ENCODE data around the gene TWF2. TPM values are rescaled to one million over a fixed set of nuclear protein-coding genes. Genes with fewer than 3 reads are reported as not detected.

TWF2 gene
- total and polyA plus RNA-seq, 9 of the 15 experiments (the other 6 are each of a cell fraction or from before 2014, with no cell fraction given), result 0.11 to 61.9 (median 29.7) TPM

DNA sequence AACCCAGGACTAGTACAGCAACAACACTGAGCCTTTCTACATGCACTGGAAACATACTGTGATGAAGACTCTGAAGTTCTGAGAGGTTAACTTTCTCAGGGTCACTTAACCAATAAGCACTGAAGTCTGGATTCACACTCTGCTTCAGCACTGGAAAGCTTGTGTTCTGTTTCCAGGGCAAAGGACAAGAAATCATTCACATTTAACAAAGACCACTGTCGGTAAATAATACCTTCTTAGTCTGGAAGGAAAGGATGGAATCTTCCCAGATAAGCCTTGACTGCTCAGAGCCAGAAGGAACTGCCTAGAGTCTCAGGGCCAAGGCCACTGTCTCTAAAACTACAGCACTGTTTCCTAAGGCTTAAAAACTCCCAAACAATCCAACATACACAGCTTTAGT lies 44.3 kb upstream of the TWF2 start:
- no peaks in the 10 kb centered on the region for H3K9me1 ChIP-seq (ENCODE audit: control insufficient read depth, insufficient read depth, low read length)
- CTCF ChIA-PET (ENCODE audit: low intra/inter-chr PET ratio), result no interaction called here
- in situ Hi-C loops (cut with MboI), result no loop called here
- FAIRE-seq (no peak), ATAC-seq (no peak), DNase-seq (ENCODE audit: extremely low read depth in 1 of 4, low spot score in 3 of 4) (no peak)
- no peak overlapping the region for H3K4me3 ChIP-seq
- H3K4me1 ChIP-seq (replicated peaks in 1 of 2; ENCODE audit: control insufficient read depth in 2 of 2, insufficient read depth in 2 of 2, low read length in 2 of 2), result peaks cover 11 to 12% of the 10 kb centered on the region in 2 experiments; a peak in 4 of 5 replicates
- TF ChIP-seq RBFOX2 (IDR thresholded peaks at IDR 0.05; ENCODE audit: low read depth, low read length), result no peak
- no peak for TF ChIP-seq SMARCE1 (IDR thresholded peaks at IDR 0.05)
- TF ChIP-seq SLC30A9 (CRISPR knock-in tag; IDR thresholded peaks at IDR 0.05), result no peak
- TF ChIP-seq CREM (IDR thresholded peaks at IDR 0.05; ENCODE audit: low read depth), result no peak
- TF ChIP-seq, protein P1, sequence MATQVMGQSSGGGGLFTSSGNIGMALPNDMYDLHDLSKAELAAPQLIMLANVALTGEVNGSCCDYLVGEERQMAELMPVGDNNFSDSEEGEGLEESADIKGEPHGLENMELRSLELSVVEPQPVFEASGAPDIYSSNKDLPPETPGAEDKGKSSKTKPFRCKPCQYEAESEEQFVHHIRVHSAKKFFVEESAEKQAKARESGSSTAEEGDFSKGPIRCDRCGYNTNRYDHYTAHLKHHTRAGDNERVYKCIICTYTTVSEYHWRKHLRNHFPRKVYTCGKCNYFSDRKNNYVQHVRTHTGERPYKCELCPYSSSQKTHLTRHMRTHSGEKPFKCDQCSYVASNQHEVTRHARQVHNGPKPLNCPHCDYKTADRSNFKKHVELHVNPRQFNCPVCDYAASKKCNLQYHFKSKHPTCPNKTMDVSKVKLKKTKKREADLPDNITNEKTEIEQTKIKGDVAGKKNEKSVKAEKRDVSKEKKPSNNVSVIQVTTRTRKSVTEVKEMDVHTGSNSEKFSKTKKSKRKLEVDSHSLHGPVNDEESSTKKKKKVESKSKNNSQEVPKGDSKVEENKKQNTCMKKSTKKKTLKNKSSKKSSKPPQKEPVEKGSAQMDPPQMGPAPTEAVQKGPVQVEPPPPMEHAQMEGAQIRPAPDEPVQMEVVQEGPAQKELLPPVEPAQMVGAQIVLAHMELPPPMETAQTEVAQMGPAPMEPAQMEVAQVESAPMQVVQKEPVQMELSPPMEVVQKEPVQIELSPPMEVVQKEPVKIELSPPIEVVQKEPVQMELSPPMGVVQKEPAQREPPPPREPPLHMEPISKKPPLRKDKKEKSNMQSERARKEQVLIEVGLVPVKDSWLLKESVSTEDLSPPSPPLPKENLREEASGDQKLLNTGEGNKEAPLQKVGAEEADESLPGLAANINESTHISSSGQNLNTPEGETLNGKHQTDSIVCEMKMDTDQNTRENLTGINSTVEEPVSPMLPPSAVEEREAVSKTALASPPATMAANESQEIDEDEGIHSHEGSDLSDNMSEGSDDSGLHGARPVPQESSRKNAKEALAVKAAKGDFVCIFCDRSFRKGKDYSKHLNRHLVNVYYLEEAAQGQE (IDR thresholded peaks at IDR 0.05; ENCODE audit: borderline replicate concordance), result peak; percentile 5; the same call in 1 of the 2 replicates
- TF ChIP-seq, protein P1 (CRISPR knock-in tag; IDR thresholded peaks at IDR 0.05; ENCODE audit: low read depth), result no peak
- TF ChIP-seq NR4A1 (CRISPR knock-in tag; IDR thresholded peaks at IDR 0.05), result no peak
- no peak for TF ChIP-seq NR4A1 (tag; IDR thresholded peaks at IDR 0.05)
- TF ChIP-seq, protein P2, sequence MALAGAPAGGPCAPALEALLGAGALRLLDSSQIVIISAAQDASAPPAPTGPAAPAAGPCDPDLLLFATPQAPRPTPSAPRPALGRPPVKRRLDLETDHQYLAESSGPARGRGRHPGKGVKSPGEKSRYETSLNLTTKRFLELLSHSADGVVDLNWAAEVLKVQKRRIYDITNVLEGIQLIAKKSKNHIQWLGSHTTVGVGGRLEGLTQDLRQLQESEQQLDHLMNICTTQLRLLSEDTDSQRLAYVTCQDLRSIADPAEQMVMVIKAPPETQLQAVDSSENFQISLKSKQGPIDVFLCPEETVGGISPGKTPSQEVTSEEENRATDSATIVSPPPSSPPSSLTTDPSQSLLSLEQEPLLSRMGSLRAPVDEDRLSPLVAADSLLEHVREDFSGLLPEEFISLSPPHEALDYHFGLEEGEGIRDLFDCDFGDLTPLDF (CRISPR knock-in tag; IDR thresholded peaks at IDR 0.05), result no peak
- TF ChIP-seq HNRNPUL1 (IDR thresholded peaks at IDR 0.05; ENCODE audit: low read length), result no peak
- POLR2A ChIA-PET, result interaction anchor here (0.9 kb wide), 1 partner anchor 102 kb away, joined by 3 read pairs; no protein-coding TSS in a partner anchor
- intact Hi-C loops (cut with micrococcal nuclease), result no loop called here
- H3K36me3 ChIP-seq (ENCODE audit: control insufficient read depth, insufficient read depth, low read length), result peaks cover 4% of the 10 kb centered on the region; the same call in 1 of the 3 replicates
- H3K4me2 ChIP-seq (ENCODE audit: insufficient read depth, low read length), result no peak overlapping the region
- H3K27me3 ChIP-seq (ENCODE audit: control insufficient read depth in 2 of 2, insufficient read depth in 2 of 2, low read length in 2 of 2), result no peaks in the 10 kb centered on the region
- H3K9me3 ChIP-seq (replicated peaks; ENCODE audit: control insufficient read depth, insufficient read depth, low read depth, low read length), result no peaks in the 10 kb centered on the region
- H3K27ac ChIP-seq (ENCODE audit: extremely low read depth, low read depth, low read length), result peak overlapping the region; percentile 25; the same call in 1 of the 3 replicates
- BruUV-seq (replicated peaks), result no TSS peak
- H3K9ac ChIP-seq (ENCODE audit: insufficient read depth in 1 of 2, low read depth in 2 of 2, low read length in 2 of 2), result 0 out of 4 replicates have a peak overlapping the region, but pooled peaks of 1 of the 2 experiments have one; percentile 20
- no peak overlapping the region for H2AFZ ChIP-seq (ENCODE audit: low read depth, low read length)
- WGBS (ENCODE audit: insufficient coverage, low coverage, missing lambda C conversion rate), result 27% methylated on average over 1 of the region's 1 CpG
- peaks cover 28% of the 10 kb centered on the region for H3K79me2 ChIP-seq (ENCODE audit: control insufficient read depth, insufficient read depth, low read length)
- H4K20me1 ChIP-seq (replicated peaks; ENCODE audit: control insufficient read depth, insufficient read depth, low read length), result no peaks in the 10 kb centered on the region

All from K562 (cell line).